ENCODE data around the gene SLC26A2. TPM values are rescaled to one million over a fixed set of nuclear protein-coding genes. Genes with fewer than 3 reads are reported as not detected.

The SLC26A2 gene
- total and polyA plus RNA-seq, 11 donors: 1.5 to 22.1 (median 6.8) TPM

DNA sequence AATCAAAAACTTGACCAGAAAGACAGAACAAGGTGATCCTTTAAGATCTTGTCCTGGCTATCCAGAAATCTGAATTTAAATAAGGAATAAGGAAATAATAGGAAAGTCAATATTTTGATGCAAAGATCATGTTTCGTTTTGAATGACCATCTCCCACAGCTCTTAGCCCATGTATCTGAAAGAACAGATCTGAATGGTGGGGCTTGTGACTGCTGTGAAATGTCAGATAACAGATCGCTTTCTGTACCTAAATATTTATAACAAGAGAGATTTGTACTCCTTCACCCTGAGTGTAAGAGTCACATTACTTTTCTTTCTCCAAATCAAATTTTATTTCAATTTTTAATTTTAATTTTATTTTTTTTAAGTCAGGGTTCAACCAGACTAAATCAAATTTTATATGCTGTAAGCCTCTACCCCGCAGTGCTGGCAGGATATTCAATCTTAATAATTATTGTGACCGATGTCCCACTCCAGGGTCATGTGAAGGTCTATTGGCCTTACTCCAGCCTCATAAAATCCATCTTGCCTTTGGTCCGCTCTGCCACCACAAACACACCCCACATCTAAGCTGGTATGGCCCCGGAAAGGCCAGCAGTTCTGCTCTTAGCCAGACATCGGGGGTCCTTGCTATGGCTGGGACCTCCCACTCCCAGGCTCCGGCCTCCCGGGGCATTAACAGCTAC is 7.0 kb upstream of the SLC26A2 start:
- H3K4me1 ChIP-seq: no peaks in the 10 kb centered on the region
- DNase-seq: no peak
- no peaks in the 10 kb centered on the region for H3K36me3 ChIP-seq
- no peak overlapping the region for H3K4me3 ChIP-seq
- TF ChIP-seq CTCF (IDR thresholded peaks at IDR 0.05) (no peak), POLR2A (IDR thresholded peaks at IDR 0.05) (no peak)
- 87 to 90% (median 88%) methylated on average over 9 of the region's 9 CpGs for WGBS, 4 donors
- no peak overlapping the region for H3K27ac ChIP-seq
- H3K9me3 ChIP-seq: no peaks in the 10 kb centered on the region
- ATAC-seq: no peak
- intact Hi-C loops (cut with DNase I): no loop called here
- H3K27me3 ChIP-seq: no peaks in the 10 kb centered on the region

DNA sequence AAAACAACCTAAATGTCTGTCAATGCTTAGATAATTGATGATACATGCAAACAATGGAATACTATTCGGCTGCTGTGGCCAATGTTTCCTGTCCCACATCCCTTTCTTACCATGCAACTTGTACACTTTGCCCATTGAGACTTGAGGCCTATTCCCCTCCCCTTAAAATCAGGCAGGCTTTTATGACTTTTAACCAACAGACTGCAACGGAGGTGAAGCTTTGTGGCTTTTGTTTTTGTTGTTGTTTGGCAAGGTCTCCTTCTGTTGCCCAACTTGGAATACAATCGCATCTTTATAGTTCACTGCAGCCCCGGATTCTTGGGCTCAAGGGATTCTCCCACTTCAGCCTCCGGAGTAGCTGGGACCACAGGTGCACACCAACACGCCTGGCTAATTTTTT is 5.8 kb upstream of the SLC26A2 start:
- 86 to 89% (median 86%) methylated on average over 6 of the region's 6 CpGs for WGBS, 4 donors
- DNase-seq (no peak), ATAC-seq (no peak)
- intact Hi-C loops (cut with DNase I): loop anchor here in 1 of 10 donors (5.0 kb wide), 1 partner anchor 102 kb away; no protein-coding TSS in a partner anchor
- TF ChIP-seq CTCF (IDR thresholded peaks at IDR 0.05) (no peak), POLR2A (IDR thresholded peaks at IDR 0.05) (no peak)
- Histone ChIP-seq H3K9me3 (no peaks in the 10 kb centered on the region), H3K4me1 (peaks cover 0 to 5% (median 4%) of the 10 kb centered on the region in 12 donors), H3K4me3 (no peak overlapping the region), H3K27ac (no peak overlapping the region), H3K27me3 (no peaks in the 10 kb centered on the region), H3K36me3 (no peaks in the 10 kb centered on the region)

GRCh38 chr5:149956685-149957084 is 3.9 kb upstream of the SLC26A2 start:
- H3K9me3 ChIP-seq: no peaks in the 10 kb centered on the region
- DNase-seq: no peak
- intact Hi-C loops (cut with DNase I): loop anchor here in 1 of 10 donors (5.0 kb wide), 1 partner anchor 104 kb away; no protein-coding TSS in a partner anchor
- 75 to 87% (median 82%) methylated on average over 5 of the region's 5 CpGs for WGBS, 4 donors
- H3K36me3 ChIP-seq: no peaks in the 10 kb centered on the region
- ATAC-seq: no peak
- peaks cover 0 to 19% (median 14%) of the 10 kb centered on the region in 12 donors for H3K4me1 ChIP-seq
- no peak for TF ChIP-seq CTCF (IDR thresholded peaks at IDR 0.05)
- no peak for TF ChIP-seq POLR2A (IDR thresholded peaks at IDR 0.05)
- H3K27me3 ChIP-seq: no peaks in the 10 kb centered on the region
- no peak overlapping the region for H3K27ac ChIP-seq
- H3K4me3 ChIP-seq: no peak overlapping the region

- no peak overlapping the region for H3K27ac ChIP-seq
- TF ChIP-seq POLR2A (IDR thresholded peaks at IDR 0.05) (no peak), CTCF (IDR thresholded peaks at IDR 0.05) (no peak)
- WGBS, 4 donors: 91 to 96% (median 94%) methylated on average over 4 of the region's 4 CpGs
Measured at GRCh38 chr5:149957855-149958254, 2.7 kb upstream of the SLC26A2 start.

More at GRCh38 chr5:149957855-149958254, 2.7 kb upstream of the SLC26A2 start:
- Histone ChIP-seq H3K27me3 (no peaks in the 10 kb centered on the region), H3K4me1 (peaks cover 0 to 22% (median 14%) of the 10 kb centered on the region in 12 donors), H3K36me3 (no peaks in the 10 kb centered on the region), H3K9me3 (no peaks in the 10 kb centered on the region), H3K4me3 (no peak overlapping the region)
- ATAC-seq (no peak), DNase-seq (no peak)
- intact Hi-C loops (cut with DNase I): loop anchor here in 1 of 10 donors (5.0 kb wide), 1 partner anchor 106 kb away; no protein-coding TSS in a partner anchor

All from heart left ventricle (tissue), 16 donors.